ENCODE results near the gene TBC1D22A.

GRCh38 chr22:46923394-46923793 is 160.9 kb downstream of the TBC1D22A start:
- TF ChIP-seq CTCF (IDR thresholded peaks at IDR 0.05) (no peak), EZH2 (IDR thresholded peaks at IDR 0.05) (no peak)

All from neural progenitor cell (in vitro differentiated cells).